BE2C (cell line): ENCODE measurements around the gene HK1.
"Not testable (repeated sequence)": the region's sequence is repeated elsewhere in the genome, so short reads cannot be mapped to it uniquely, and the experiment has no call there.

Experiments used
- DNase-seq: peaks from one replicate; pipeline ENCODE4 v3.0.0-alpha.2; 2020
- H3K27me3 ChIP-seq: fragments of 250-450 bp; sonication (Bioruptor Pico); 2 replicates; pipeline ENCODE4 v1.5.1; 2020; ENCODE audit warnings: mild to moderate bottlenecking
- H3K36me3 ChIP-seq: fragments of 250-450 bp; sonication (Bioruptor Pico); 2 replicates; pipeline ENCODE4 v1.5.1; 2020; ENCODE audit warnings: mild to moderate bottlenecking
- H3K4me1 ChIP-seq: fragments of 250-450 bp; sonication (Bioruptor Pico); 2 replicates; pipeline ENCODE4 v1.5.1; 2020
- H3K4me3 ChIP-seq: 2 replicates; pipeline ENCODE4 v1.5.1; 2011; ENCODE audit warnings: low read depth, low read length
- H3K9me3 ChIP-seq: fragments of 250-450 bp; sonication (Bioruptor Pico); 2 replicates; pipeline ENCODE4 v1.5.1; 2020
- TF ChIP-seq, protein P1 (sequence below): IDR thresholded peaks from 2 replicates; pipeline ENCODE4 v1.5.1; 2012; ENCODE audit warnings: mild to moderate bottlenecking, low read depth, low read length

HK1 gene

DNA sequence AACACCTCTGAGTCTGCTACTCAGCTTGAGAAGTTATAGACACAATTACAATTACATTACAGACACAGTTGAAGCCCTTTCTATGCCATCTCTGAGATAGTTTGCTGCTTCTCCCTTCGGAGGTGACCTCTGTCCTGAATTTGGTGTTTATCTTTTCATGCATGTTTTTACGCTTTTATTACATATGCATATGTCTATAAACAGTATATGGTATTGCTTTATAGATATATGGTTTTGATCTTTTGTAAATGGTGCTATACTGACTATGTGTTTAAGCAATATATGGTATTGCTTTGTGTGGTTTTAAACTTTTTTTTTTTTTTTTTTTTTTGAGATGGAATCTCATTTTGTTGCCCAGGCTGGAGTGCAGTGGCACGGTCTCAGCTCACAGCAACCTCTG lies 48.4 kb downstream of the HK1 start:
- H3K4me3 ChIP-seq: no peak overlapping the region
- TF ChIP-seq, protein P1, sequence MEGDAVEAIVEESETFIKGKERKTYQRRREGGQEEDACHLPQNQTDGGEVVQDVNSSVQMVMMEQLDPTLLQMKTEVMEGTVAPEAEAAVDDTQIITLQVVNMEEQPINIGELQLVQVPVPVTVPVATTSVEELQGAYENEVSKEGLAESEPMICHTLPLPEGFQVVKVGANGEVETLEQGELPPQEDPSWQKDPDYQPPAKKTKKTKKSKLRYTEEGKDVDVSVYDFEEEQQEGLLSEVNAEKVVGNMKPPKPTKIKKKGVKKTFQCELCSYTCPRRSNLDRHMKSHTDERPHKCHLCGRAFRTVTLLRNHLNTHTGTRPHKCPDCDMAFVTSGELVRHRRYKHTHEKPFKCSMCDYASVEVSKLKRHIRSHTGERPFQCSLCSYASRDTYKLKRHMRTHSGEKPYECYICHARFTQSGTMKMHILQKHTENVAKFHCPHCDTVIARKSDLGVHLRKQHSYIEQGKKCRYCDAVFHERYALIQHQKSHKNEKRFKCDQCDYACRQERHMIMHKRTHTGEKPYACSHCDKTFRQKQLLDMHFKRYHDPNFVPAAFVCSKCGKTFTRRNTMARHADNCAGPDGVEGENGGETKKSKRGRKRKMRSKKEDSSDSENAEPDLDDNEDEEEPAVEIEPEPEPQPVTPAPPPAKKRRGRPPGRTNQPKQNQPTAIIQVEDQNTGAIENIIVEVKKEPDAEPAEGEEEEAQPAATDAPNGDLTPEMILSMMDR: no peak

GRCh38 chr10:69327463-69328379 lies 49.4 kb downstream of the HK1 start:
- Histone ChIP-seq H3K27me3 (no peaks in the 10 kb centered on the region), H3K4me1 (peaks cover 19% of the 10 kb centered on the region), H3K36me3 (no peaks in the 10 kb centered on the region; the same call in 1 of the 2 replicates), H3K4me3 (peak overlapping the region; percentile 49), H3K9me3 (no peaks in the 10 kb centered on the region)
- TF ChIP-seq, protein P1: no peak
- DNase-seq: peak; percentile 66

More for the DNA sequence above, 48.4 kb downstream of the HK1 start:
- no peak for DNase-seq
- Histone ChIP-seq H3K36me3 (no peaks in the 10 kb centered on the region; the same call in 1 of the 2 replicates), H3K27me3 (no peaks in the 10 kb centered on the region), H3K9me3 (no peaks in the 10 kb centered on the region), H3K4me1 (peaks cover 19% of the 10 kb centered on the region)

DNA sequence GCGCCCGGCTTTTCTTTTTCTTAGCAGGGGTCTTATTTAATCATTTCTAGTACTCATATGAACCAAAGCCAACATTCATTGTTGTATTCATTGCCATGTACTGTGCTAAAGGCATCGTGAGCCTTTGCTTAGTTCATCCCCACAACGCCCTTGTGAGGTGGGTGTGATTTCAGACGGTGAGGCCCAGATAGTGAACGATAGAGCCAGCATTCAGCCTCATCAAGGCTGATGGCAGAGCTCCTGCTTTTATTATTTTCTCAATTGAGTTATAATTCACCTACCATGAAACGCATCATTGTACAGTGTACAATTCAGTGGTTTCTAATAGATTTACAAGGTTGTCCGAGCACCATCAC lies 50.1 kb downstream of the HK1 start:
- DNase-seq: no peak

GRCh38 chr10:69328888-69329287 lies 50.6 kb downstream of the HK1 start:
- not testable (repeated sequence) for H3K36me3 ChIP-seq, H3K27me3 ChIP-seq, H3K4me3 ChIP-seq, DNase-seq, H3K9me3 ChIP-seq
- peaks cover 29% of the 10 kb centered on the region for H3K4me1 ChIP-seq

More for the DNA sequence above, 50.1 kb downstream of the HK1 start:
- Histone ChIP-seq H3K4me3 (peak overlapping the region; percentile 49), H3K9me3 (no peaks in the 10 kb centered on the region), H3K4me1 (peaks cover 25% of the 10 kb centered on the region), H3K27me3 (no peaks in the 10 kb centered on the region), H3K36me3 (peaks cover 3% of the 10 kb centered on the region; the same call in 1 of the 2 replicates)
- TF ChIP-seq, protein P1: no peak

DNA sequence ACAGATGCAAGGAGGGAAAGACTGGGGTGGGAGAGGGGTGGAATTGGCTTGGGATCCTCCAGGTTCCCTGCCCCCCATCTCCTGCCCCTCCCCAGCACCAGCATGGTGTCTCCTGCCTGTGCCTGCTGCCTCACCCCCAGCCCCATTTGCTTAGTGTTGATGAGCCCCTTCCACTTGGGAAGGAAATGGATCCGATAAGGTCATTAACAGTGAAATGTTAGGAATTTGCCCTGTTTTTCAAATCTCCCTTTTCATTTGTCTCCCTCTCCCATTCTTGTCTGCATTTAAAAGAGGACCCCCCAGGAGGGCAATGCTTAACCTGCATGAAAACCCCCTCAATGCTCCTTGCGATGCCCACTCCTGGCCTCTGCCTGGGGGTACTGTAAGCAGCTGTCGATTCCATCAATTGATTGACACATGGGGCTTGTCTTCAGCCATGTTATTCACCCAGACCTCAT lies 51.5 kb downstream of the HK1 start:
- peaks cover 29% of the 10 kb centered on the region for H3K4me1 ChIP-seq
- TF ChIP-seq, protein P1: no peak
- H3K36me3 ChIP-seq: peaks cover 3% of the 10 kb centered on the region; the same call in 1 of the 2 replicates
- H3K27me3 ChIP-seq: no peaks in the 10 kb centered on the region
- H3K9me3 ChIP-seq: no peaks in the 10 kb centered on the region
- no peak for DNase-seq
- H3K4me3 ChIP-seq: no peak overlapping the region

GRCh38 chr10:69331161-69331560 lies 52.9 kb downstream of the HK1 start:
- no peak for DNase-seq
- Histone ChIP-seq H3K27me3 (no peaks in the 10 kb centered on the region), H3K9me3 (no peaks in the 10 kb centered on the region), H3K4me3 (no peak overlapping the region), H3K36me3 (peaks cover 3% of the 10 kb centered on the region; the same call in 1 of the 2 replicates), H3K4me1 (peaks cover 29% of the 10 kb centered on the region)
- TF ChIP-seq, protein P1: no peak
